OCI-LY7 (cell line): ENCODE measurements around the gene APEH.

Source experiments
- CTCF ChIP-seq: fragments of 200-600 bp; sonication (generic); conservative IDR thresholded peaks from 2 replicates; pipeline ENCODE4 v1.5.1; 2014; ENCODE audit warnings: mild to moderate bottlenecking, antibody characterized with exemption, low read length, moderate library complexity, mixed read lengths
- EZH2phosphoT487 ChIP-seq: fragments of 200-600 bp; sonication (generic); IDR thresholded peaks from 2 replicates; pipeline ENCODE4 v1.6.1; 2018; ENCODE audit warnings: low read depth, borderline replicate concordance, mild to moderate bottlenecking, mixed run types, antibody characterized with exemption, low read length, moderate library complexity, mixed read lengths

GRCh38 chr3:49727154-49727923 lies 53.2 kb downstream of the APEH start:
- TF ChIP-seq CTCF = no peak
- TF ChIP-seq EZH2phosphoT487 = no peak
